GM20000 (cell line): Measurements from ENCODE around the gene NAXD.

ENCODE experiments used
- DNase-seq: peaks from one replicate; pipeline ENCODE4 v3.0.0; 2012; ENCODE audit warnings: low spot score
- TF ChIP-seq, protein P1 (sequence below): IDR thresholded peaks from 2 replicates; pipeline ENCODE4 v1.5.1; 2012; ENCODE audit warnings: mild to moderate bottlenecking, control low read depth; ENCODE audit errors: extremely low read depth, missing control alignments

Gene NAXD

GRCh38 chr13:110661256-110661655 lies 45.9 kb downstream of the NAXD start:
- TF ChIP-seq, protein P1, sequence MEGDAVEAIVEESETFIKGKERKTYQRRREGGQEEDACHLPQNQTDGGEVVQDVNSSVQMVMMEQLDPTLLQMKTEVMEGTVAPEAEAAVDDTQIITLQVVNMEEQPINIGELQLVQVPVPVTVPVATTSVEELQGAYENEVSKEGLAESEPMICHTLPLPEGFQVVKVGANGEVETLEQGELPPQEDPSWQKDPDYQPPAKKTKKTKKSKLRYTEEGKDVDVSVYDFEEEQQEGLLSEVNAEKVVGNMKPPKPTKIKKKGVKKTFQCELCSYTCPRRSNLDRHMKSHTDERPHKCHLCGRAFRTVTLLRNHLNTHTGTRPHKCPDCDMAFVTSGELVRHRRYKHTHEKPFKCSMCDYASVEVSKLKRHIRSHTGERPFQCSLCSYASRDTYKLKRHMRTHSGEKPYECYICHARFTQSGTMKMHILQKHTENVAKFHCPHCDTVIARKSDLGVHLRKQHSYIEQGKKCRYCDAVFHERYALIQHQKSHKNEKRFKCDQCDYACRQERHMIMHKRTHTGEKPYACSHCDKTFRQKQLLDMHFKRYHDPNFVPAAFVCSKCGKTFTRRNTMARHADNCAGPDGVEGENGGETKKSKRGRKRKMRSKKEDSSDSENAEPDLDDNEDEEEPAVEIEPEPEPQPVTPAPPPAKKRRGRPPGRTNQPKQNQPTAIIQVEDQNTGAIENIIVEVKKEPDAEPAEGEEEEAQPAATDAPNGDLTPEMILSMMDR = no peak
- no peak for DNase-seq

DNA sequence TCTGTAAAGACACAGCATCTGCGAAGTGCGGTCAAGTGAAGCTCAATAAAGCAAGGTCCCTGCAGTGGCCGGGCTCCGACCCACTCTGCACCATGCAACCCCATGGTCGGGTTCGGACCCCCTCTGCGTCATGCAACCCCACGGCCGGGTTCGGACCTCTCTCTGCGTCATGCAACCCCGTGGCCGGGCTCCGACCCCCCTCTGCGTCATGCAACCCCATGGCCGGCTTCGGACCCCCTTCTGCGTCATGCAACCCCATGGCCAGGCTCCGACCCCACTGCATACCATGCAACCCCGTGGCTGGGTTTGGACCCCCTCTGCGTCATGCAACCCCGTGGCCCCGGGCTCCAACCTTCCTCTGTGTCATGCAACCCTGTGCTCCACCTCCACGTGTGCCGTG lies 46.7 kb downstream of the NAXD start:
- TF ChIP-seq, protein P1 = no peak
- DNase-seq = no peak

DNA sequence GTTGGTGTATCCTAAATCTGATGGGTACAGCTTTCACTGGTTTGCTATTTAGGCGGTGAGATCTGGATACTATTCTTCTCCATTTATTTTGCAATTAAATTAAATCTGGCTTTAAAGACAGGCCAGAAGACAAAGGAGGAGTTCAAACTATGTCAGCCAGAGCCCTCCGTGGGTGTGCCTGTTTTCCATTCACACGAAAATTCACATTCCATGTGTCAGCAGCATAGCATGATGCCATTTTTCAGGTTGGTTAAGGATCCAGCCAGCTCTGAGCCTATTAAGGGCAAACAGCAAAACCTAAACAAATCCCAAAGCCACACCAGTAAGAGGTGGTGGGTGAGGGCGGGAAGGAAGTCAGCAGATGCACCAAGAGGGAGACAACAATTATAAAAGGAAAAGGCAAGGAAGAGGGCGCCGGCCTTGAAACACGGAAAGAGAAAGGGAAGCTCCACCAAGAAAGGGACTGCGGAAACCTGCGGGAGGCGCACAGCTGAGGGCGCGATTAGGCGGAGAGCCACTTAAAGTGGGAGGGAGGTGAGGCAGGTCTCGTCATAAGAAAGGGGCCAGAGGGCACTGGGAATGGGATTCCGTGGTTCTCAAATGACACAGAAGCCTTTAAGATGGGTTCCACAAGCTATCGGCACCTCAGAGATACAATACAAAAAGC lies 47.6 kb downstream of the NAXD start:
- TF ChIP-seq, protein P1 = no peak
- no peak for DNase-seq

DNA sequence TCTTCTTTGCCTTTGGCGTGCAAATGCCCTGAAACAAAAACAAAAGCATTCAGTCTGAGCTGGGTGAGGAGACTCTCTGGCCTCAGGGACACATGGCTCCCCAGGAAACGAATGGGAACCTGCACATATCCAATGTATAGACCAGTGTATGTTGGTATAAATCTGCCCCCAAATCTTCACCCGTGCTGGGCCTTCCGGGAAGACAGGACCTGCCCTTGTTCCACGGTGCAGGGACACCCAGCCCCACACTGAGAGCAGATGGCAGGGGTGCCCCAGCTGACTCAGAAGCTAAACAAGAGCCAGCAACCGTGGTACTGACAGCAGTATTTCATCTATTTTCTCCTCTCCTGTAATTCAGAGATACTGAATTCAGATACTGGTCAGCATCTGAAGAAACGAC lies 48.1 kb downstream of the NAXD start:
- TF ChIP-seq, protein P1 = no peak
- DNase-seq = no peak

DNA sequence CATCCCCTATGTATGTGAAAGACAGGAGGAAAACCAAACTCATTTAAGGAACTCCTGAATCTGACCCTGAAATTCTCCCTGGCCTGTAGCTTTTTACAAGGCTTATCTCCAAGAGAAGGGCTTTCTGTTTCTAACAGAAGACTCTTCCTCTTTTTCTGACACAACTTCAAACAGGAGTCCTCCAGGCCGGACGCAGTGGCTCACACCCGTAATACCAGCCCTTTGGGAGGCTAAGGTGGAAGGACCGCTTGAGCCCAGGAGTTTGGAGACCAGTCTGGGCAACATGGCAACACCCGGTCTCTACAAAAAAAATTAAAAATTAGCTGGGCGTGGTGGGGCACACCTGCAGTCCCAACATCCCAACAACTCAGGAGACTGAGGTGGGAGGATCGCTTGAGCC lies 48.7 kb downstream of the NAXD start:
- no peak for DNase-seq
- TF ChIP-seq, protein P1 = no peak

DNA sequence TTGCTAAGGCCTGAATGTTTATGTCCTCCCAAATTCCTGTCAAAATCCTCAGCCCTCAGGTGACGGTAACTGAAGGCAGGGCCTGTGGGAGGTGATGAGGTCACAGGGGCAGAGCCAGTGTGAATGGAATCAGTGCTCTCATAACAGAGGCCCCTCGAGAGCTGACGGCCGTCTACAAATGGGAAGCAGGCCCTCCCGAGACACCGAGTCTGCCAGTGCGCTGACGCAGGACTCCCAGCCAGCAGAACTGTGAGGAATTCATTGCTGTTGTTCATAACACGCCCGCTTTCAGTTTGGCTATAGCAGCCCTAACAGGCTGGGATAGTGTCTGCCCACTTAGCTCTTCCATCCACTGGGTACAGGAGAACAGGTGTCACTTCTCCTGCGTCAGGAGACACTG lies 49.3 kb downstream of the NAXD start:
- TF ChIP-seq, protein P1 = no peak
- DNase-seq = no peak

GRCh38 chr13:110665491-110666254 lies 50.3 kb downstream of the NAXD start:
- TF ChIP-seq, protein P1 = no peak

More at GRCh38 chr13:110665491-110666254, 50.3 kb downstream of the NAXD start:
- no peak for DNase-seq
